A549 (cell line): ENCODE measurements around the gene SLC6A4.

Experiments used
- BHLHE40 ChIP-seq: IDR thresholded peaks from 2 replicates; pipeline ENCODE4 v1.6.1; 2012; ENCODE audit warnings: low read depth, low read length, inconsistent platforms
- CTCF ChIP-seq: fragments of >200 bp; sonication (Bioruptor Twin); formaldehyde crosslinking; IDR thresholded peaks from 3 replicates; pipeline ENCODE4 v1.5.1; 2016
- HDAC2 ChIP-seq: fragments of 200-600 bp; sonication (generic); IDR thresholded peaks from 2 replicates; pipeline ENCODE4 v1.6.1; 2016
- JUNB ChIP-seq: fragments of >200 bp; sonication (Bioruptor Twin); formaldehyde crosslinking; IDR thresholded peaks from 2 replicates; pipeline ENCODE4 v1.6.1; 2016
- MYC ChIP-seq: IDR thresholded peaks from 2 replicates; pipeline ENCODE4 v1.6.1; 2012; ENCODE audit warnings: mild to moderate bottlenecking, inconsistent platforms, low read length, improper control_type of control experiment, borderline replicate concordance
- NR3C1 ChIP-seq: fragments of >200 bp; sonication (Bioruptor Twin); formaldehyde crosslinking; IDR thresholded peaks from 3 replicates; pipeline ENCODE4 v1.6.1; 2017
- PHF8 ChIP-seq: fragments of 200-600 bp; sonication (generic); IDR thresholded peaks from 2 replicates; pipeline ENCODE4 v1.6.1; 2016; ENCODE audit warnings: low read depth, mild to moderate bottlenecking, antibody characterized with exemption, moderate library complexity, borderline replicate concordance
- POLR2A ChIP-seq: IDR thresholded peaks from 2 replicates; pipeline ENCODE4 v1.6.1; 2012; ENCODE audit warnings: mild to moderate bottlenecking, low read length
- RAD21 ChIP-seq, 2 experiments: fragments of >200 bp in 1 of 2; sonication (Bioruptor Twin) in 1 of 2; formaldehyde crosslinking in 1 of 2; IDR thresholded peaks in 1 of 2; conservative IDR thresholded peaks in 1 of 2; 2 replicates in 1 of 2; 3 replicates in 1 of 2; pipeline ENCODE4 v1.6.1; 2012 to 2018; ENCODE audit warnings: inconsistent platforms in 1 of 2
- SREBF2 ChIP-seq: fragments of 450-650 bp; IDR thresholded peaks from 2 replicates; pipeline ENCODE4 v1.6.1; 2014; ENCODE audit warnings: mild to moderate bottlenecking, moderate library complexity

GRCh38 chr17:30228011-30228410 lies 7.5 kb downstream of the SLC6A4 start:
- TF ChIP-seq CTCF (no peak), SREBF2 (no peak), BHLHE40 (no peak), POLR2A (no peak), NR3C1 (no peak), MYC (no peak), JUNB (no peak), PHF8 (no peak), RAD21 (conservative IDR thresholded peaks at IDR 0.05 in 1 of 2, IDR thresholded peaks at IDR 0.05 in 1 of 2) (no peak), HDAC2 (no peak)
